Posterior vena cava (tissue), 2 donors: ENCODE measurements around the gene SLC66A2. TPM values are rescaled to one million over a fixed set of nuclear protein-coding genes. Genes with fewer than 3 reads are reported as not detected.

Experiments
- DNase-seq: peaks from one replicate; pipeline ENCODE4 v3.0.0-alpha.2; 2020; ENCODE audit warnings: low spot score
- intact Hi-C, 2 donors: fragments of 100-400 bp; cut with DNase I; formaldehyde crosslinking; loops; one replicate each; pipeline versions ENCODE4 v1.14.1 to v1.14.2; 2022 to 2023
- total RNA-seq, 2 donors: library from RNA; stranded (reverse); fragmentation: NEBNext Ultra II Directional; extraction: Animal tissue kit (Norgen Biotek cat#: 25700); gene quantifications; one replicate each; pipeline ENCODE4 v1.2.1, GENCODE V29; 2021
- donor health status: DM: yes; HTN: yes; CAD: no.
- donor health status: DM: yes; HTN: yes; CAD: no.

The SLC66A2 gene
- total RNA-seq, 2 donors from 2014 or later, result 32.0 to 36.8 TPM

GRCh38 chr18:79912994-79913831, 38.2 kb downstream of the SLC66A2 start:
- intact Hi-C loops, result no loop called here
- DNase-seq, result no peak

- DNase-seq, result peak; percentile 85
- intact Hi-C loops, result no loop called here
Observed at GRCh38 chr18:79912409-79912991, 39.0 kb downstream of the SLC66A2 start.

GRCh38 chr18:79911344-79912270, 39.8 kb downstream of the SLC66A2 start:
- intact Hi-C loops, result no loop called here
- DNase-seq, result peak; percentile 80

- DNase-seq, result no peak
- intact Hi-C loops, result no loop called here
Observed at GRCh38 chr18:79910563-79911343, 40.7 kb downstream of the SLC66A2 start.

GRCh38 chr18:79906706-79907105, 44.7 kb downstream of the SLC66A2 start:
- intact Hi-C loops, result no loop called here
- DNase-seq, result no peak

GRCh38 chr18:79905993-79906392, 45.5 kb downstream of the SLC66A2 start:
- no peak for DNase-seq
- intact Hi-C loops, result no loop called here

- intact Hi-C loops, result no loop called here
- DNase-seq, result peak; percentile 74
Observed at GRCh38 chr18:79905389-79905911, 46.0 kb downstream of the SLC66A2 start.

- DNase-seq, result peak; percentile 78
- intact Hi-C loops, result no loop called here
Observed at GRCh38 chr18:79904357-79905147, 46.9 kb downstream of the SLC66A2 start.

GRCh38 chr18:79903787-79904356, 47.6 kb downstream of the SLC66A2 start:
- intact Hi-C loops, result no loop called here
- peak; percentile 76 for DNase-seq

- peak; percentile 78 for DNase-seq
- intact Hi-C loops, result no loop called here
Observed at GRCh38 chr18:79903071-79903635, 48.3 kb downstream of the SLC66A2 start.

GRCh38 chr18:79902640-79903039, 48.8 kb downstream of the SLC66A2 start:
- DNase-seq, result peak; percentile 70
- intact Hi-C loops, result no loop called here

- no peak for DNase-seq
- intact Hi-C loops, result no loop called here
Observed at GRCh38 chr18:79902075-79902474, 49.4 kb downstream of the SLC66A2 start.

- DNase-seq, result no peak
- intact Hi-C loops, result no loop called here
Observed at GRCh38 chr18:79901665-79902064, 49.8 kb downstream of the SLC66A2 start.

- intact Hi-C loops, result no loop called here
- DNase-seq, result peak; percentile 75
Observed at GRCh38 chr18:79900610-79901570, 50.6 kb downstream of the SLC66A2 start.

GRCh38 chr18:79899609-79900445, 51.6 kb downstream of the SLC66A2 start:
- no peak for DNase-seq
- intact Hi-C loops, result no loop called here
